ENCODE data around the gene DMRT3. TPM values are rescaled to one million over a fixed set of nuclear protein-coding genes. Genes with fewer than 3 reads are reported as not detected.

Gene DMRT3
- total RNA-seq, 2 donors from 2014 or later: not detected

DNA sequence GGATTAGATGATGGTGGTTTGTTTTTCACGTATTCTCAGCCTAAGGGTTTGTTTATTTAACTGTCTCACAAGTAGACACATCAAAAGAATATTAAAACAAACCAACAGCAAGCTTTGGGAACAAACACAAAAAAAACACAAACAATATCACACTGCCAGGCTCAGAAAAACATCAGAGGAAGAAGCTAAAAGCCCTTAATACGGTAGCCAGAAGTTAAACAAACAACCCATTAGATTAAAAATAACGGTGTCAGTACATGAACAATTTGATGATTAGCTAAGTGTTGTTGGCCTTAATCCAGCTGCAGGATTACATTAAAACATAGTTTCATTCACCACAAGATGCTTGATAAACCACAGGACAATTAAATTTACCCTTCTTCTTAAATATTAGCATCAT lies 57.8 kb downstream of the DMRT3 start:
- Histone ChIP-seq H3K4me3 (no peak overlapping the region), H3K9ac (ENCODE audit: low read depth in 2 of 2, low read length in 2 of 2) (no peak overlapping the region), H3K4me1 (no peaks in the 10 kb centered on the region), H3K9me3 (no peaks in the 10 kb centered on the region), H3K27me3 (no peaks in the 10 kb centered on the region), H3K27ac (no peak overlapping the region), H3K36me3 (no peaks in the 10 kb centered on the region)
- DNase-seq: no peak
- intact Hi-C loops (cut with DNase I): no loop called here
- TF ChIP-seq, protein P1, sequence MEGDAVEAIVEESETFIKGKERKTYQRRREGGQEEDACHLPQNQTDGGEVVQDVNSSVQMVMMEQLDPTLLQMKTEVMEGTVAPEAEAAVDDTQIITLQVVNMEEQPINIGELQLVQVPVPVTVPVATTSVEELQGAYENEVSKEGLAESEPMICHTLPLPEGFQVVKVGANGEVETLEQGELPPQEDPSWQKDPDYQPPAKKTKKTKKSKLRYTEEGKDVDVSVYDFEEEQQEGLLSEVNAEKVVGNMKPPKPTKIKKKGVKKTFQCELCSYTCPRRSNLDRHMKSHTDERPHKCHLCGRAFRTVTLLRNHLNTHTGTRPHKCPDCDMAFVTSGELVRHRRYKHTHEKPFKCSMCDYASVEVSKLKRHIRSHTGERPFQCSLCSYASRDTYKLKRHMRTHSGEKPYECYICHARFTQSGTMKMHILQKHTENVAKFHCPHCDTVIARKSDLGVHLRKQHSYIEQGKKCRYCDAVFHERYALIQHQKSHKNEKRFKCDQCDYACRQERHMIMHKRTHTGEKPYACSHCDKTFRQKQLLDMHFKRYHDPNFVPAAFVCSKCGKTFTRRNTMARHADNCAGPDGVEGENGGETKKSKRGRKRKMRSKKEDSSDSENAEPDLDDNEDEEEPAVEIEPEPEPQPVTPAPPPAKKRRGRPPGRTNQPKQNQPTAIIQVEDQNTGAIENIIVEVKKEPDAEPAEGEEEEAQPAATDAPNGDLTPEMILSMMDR (IDR thresholded peaks at IDR 0.05): no peak

DNA sequence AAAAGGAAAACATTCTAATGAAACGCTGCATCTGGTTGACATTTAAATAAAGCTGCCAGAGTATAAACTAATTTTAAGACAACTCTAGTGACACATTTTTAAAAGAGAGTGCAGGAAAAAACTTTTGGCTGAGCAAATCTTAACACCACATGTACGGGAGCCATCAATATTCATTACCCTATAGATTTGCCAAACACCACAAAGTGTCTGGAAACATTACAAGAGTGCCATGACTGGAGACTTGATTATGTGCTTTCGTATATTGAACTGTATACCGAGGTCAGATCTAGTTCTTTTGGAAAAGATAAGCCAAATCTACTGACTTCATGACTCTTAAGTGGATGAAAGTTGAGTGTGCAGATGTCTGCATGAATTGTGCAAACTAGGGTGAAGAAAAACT lies 63.1 kb downstream of the DMRT3 start:
- H3K36me3 ChIP-seq: no peaks in the 10 kb centered on the region
- no peak overlapping the region for H3K4me3 ChIP-seq
- H3K27ac ChIP-seq: no peak overlapping the region
- TF ChIP-seq, protein P1 (IDR thresholded peaks at IDR 0.05): no peak
- no peak for DNase-seq
- intact Hi-C loops (cut with DNase I): no loop called here
- no peak overlapping the region for H3K9ac ChIP-seq (ENCODE audit: low read depth in 2 of 2, low read length in 2 of 2)
- peaks cover 34% of the 10 kb centered on the region for H3K27me3 ChIP-seq
- no peaks in the 10 kb centered on the region for H3K4me1 ChIP-seq
- no peaks in the 10 kb centered on the region for H3K9me3 ChIP-seq

Other genes with a start within 250 kb of the DMRT3 start
- not detected for gene DMRT1, start 135.0 kb upstream of the DMRT3 start, total RNA-seq
- 10 to 100 TPM in 1 of 2 donors, 1 to 10 TPM in 1; 8.7 to 15.9 TPM for gene DMRT2, start 73.7 kb downstream of the DMRT3 start, total RNA-seq